NB4 (cell line): ENCODE data around the gene PRRC2A.

Source experiments
- DNase-seq: peaks from one replicate; pipeline ENCODE4 v3.0.0; 2010; ENCODE audit warnings: low read depth
- H3K4me3 ChIP-seq: one replicate; pipeline ENCODE4 v1.5.1; 2011; ENCODE audit warnings: mild to moderate bottlenecking, low read depth, low read length, moderate library complexity
- MYC ChIP-seq: IDR thresholded peaks from 2 replicates; pipeline ENCODE4 v1.6.1; 2011; ENCODE audit warnings: low read depth, low read length
- POLR2A ChIP-seq: IDR thresholded peaks from 2 replicates; pipeline ENCODE4 v1.6.1; 2011; ENCODE audit warnings: mild to moderate bottlenecking; ENCODE audit not compliant: insufficient read length; ENCODE audit errors: extremely low read depth
- TF ChIP-seq, protein P1 (sequence below): IDR thresholded peaks from 2 replicates; pipeline ENCODE4 v1.6.1; 2011; ENCODE audit warnings: low read depth, low read length
- TF ChIP-seq, protein P2 (sequence below): IDR thresholded peaks from one replicate; pipeline ENCODE4 v1.5.1; 2012; ENCODE audit warnings: low read depth, low read length

PRRC2A gene

DNA sequence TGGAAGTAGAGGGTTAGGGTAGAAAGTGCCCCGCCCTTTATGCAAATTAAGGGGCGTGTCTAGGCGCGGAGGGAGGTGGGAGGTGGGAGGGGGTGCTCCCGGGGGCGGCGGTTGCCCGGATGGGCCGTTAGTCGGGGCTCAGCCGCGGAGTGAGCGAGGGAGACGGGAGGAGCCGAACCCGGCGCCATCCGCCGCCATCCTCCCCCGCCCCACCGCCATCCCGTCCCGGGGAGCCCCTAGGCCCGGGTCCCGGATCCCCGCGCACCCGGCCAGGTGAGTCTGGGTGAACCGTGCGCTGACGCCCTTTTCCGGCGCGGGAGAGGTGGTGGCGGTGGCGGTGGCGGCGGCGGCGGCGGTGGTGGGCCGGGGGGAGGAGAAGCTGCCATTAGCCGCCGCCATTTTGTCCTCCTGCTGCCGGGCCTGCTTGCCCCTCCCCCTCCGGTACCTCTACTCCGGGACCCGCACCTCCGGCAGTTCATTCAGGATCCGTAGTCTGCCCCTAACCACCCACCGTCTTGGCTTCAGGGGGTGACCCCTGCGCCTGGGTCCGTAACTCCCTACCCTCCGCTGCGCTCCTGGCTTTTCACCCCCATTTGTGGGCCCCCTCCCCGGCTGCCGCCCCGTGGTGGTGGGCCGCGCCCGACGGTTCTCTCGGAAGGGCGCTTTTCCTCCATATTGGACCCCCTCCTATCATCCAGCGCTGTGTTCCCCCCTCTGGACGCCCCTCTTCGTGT lies at the start of gene PRRC2A:
Gene PRRC2A (plus strand): TSS at position 130 of the 734 bp plus-strand sequence. CDS start 2,075 bp downstream, outside the sequence.
- peak within 1 kb of the TSS; percentile 77 for H3K4me3 ChIP-seq
- DNase-seq, result peak; percentile 89
- TF ChIP-seq MYC, result peak; percentile 26
- TF ChIP-seq, protein P1, sequence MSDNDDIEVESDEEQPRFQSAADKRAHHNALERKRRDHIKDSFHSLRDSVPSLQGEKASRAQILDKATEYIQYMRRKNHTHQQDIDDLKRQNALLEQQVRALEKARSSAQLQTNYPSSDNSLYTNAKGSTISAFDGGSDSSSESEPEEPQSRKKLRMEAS, result 0 out of 2 replicates have a peak, but pooled peaks have one; percentile 20
- no peak for TF ChIP-seq POLR2A
- TF ChIP-seq, protein P2, sequence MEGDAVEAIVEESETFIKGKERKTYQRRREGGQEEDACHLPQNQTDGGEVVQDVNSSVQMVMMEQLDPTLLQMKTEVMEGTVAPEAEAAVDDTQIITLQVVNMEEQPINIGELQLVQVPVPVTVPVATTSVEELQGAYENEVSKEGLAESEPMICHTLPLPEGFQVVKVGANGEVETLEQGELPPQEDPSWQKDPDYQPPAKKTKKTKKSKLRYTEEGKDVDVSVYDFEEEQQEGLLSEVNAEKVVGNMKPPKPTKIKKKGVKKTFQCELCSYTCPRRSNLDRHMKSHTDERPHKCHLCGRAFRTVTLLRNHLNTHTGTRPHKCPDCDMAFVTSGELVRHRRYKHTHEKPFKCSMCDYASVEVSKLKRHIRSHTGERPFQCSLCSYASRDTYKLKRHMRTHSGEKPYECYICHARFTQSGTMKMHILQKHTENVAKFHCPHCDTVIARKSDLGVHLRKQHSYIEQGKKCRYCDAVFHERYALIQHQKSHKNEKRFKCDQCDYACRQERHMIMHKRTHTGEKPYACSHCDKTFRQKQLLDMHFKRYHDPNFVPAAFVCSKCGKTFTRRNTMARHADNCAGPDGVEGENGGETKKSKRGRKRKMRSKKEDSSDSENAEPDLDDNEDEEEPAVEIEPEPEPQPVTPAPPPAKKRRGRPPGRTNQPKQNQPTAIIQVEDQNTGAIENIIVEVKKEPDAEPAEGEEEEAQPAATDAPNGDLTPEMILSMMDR, result no peak

DNA sequence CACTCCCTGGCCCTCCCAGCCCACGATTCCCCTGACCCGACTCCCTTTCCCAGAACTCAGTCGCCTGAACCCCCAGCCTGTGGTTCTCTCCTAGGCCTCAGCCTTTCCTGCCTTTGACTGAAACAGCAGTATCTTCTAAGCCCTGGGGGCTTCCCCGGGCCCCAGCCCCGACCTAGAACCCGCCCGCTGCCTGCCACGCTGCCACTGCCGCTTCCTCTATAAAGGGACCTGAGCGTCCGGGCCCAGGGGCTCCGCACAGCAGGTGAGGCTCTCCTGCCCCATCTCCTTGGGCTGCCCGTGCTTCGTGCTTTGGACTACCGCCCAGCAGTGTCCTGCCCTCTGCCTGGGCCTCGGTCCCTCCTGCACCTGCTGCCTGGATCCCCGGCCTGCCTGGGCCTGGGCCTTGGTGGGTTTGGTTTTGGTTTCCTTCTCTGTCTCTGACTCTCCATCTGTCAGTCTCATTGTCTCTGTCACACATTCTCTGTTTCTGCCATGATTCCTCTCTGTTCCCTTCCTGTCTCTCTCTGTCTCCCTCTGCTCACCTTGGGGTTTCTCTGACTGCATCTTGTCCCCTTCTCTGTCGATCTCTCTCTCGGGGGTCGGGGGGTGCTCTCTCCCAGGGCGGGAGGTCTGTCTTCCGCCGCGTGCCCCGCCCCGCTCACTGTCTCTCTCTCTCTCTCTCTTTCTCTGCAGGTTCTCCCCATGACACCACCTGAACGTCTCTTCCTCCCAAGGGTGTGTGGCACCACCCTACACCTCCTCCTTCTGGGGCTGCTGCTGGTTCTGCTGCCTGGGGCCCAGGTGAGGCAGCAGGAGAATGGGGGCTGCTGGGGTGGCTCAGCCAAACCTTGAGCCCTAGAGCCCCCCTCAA lies 48.2 kb upstream of the PRRC2A start, which contains the start of gene LTA:
Gene LTA (plus strand): TSS at position 249 of the 871 bp plus-strand sequence. CDS start 454 bp downstream, at position 703.
- TF ChIP-seq MYC, result no peak
- TF ChIP-seq, protein P2, result no peak
- no peak for TF ChIP-seq POLR2A
- TF ChIP-seq, protein P1, result no peak
- no peak for DNase-seq
- H3K4me3 ChIP-seq, result no peak within 1 kb of the TSS

DNA sequence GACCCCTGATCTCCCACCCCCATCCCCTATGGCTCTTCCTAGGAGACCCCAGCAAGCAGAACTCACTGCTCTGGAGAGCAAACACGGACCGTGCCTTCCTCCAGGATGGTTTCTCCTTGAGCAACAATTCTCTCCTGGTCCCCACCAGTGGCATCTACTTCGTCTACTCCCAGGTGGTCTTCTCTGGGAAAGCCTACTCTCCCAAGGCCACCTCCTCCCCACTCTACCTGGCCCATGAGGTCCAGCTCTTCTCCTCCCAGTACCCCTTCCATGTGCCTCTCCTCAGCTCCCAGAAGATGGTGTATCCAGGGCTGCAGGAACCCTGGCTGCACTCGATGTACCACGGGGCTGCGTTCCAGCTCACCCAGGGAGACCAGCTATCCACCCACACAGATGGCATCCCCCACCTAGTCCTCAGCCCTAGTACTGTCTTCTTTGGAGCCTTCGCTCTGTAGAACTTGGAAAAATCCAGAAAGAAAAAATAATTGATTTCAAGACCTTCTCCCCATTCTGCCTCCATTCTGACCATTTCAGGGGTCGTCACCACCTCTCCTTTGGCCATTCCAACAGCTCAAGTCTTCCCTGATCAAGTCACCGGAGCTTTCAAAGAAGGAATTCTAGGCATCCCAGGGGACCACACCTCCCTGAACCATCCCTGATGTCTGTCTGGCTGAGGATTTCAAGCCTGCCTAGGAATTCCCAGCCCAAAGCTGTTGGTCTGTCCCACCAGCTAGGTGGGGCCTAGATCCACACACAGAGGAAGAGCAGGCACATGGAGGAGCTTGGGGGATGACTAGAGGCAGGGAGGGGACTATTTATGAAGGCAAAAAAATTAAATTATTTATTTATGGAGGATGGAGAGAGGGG lies 47.0 kb upstream of the PRRC2A start:
- H3K4me3 ChIP-seq, result no peak overlapping the region
- TF ChIP-seq, protein P1, result no peak
- TF ChIP-seq MYC (no peak), POLR2A (no peak)
- TF ChIP-seq, protein P2, result no peak
- no peak for DNase-seq

DNA sequence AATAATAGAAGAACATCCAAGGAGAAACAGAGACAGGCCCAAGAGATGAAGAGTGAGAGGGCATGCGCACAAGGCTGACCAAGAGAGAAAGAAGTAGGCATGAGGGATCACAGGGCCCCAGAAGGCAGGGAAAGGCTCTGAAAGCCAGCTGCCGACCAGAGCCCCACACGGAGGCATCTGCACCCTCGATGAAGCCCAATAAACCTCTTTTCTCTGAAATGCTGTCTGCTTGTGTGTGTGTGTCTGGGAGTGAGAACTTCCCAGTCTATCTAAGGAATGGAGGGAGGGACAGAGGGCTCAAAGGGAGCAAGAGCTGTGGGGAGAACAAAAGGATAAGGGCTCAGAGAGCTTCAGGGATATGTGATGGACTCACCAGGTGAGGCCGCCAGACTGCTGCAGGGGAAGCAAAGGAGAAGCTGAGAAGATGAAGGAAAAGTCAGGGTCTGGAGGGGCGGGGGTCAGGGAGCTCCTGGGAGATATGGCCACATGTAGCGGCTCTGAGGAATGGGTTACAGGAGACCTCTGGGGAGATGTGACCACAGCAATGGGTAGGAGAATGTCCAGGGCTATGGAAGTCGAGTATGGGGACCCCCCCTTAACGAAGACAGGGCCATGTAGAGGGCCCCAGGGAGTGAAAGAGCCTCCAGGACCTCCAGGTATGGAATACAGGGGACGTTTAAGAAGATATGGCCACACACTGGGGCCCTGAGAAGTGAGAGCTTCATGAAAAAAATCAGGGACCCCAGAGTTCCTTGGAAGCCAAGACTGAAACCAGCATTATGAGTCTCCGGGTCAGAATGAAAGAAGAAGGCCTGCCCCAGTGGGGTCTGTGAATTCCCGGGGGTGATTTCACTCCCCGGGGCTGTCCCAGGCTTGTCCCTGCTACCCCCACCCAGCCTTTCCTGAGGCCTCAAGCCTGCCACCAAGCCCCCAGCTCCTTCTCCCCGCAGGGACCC lies 46.1 kb upstream of the PRRC2A start:
- TF ChIP-seq POLR2A (no peak), MYC (no peak)
- TF ChIP-seq, protein P2, result peak; percentile 10
- TF ChIP-seq, protein P1, result no peak
- peak overlapping the region; percentile 98 for H3K4me3 ChIP-seq
- DNase-seq, result peak; percentile 46
